H1 (cell line): ENCODE measurements around the gene EPSTI1. TPM values are rescaled to one million over a fixed set of nuclear protein-coding genes. Genes with fewer than 3 reads are reported as not detected.
A peak's percentile ranks its signal among the peaks of the same experiment; 100 is the strongest.

Source experiments
- CTCF ChIA-PET: fragments of 300-600 bp; sonication (Branson Sonifier 250); formaldehyde crosslinking; loops from one replicate; lab custom pipeline; 2021; ENCODE audit not compliant: partially characterized antibody; lab: Charles Lee
- POLR2A ChIA-PET: fragments of 300-600 bp; sonication (Branson Sonifier 250); formaldehyde crosslinking; loops from one replicate; lab custom pipeline; 2021; ENCODE audit warnings: inconsistent platforms; ENCODE audit not compliant: partially characterized antibody; lab: Charles Lee
- DNase-seq, 2 experiments: peaks; one replicate each; pipeline versions ENCODE4 v3.0.0 to v3.0.0-alpha.2; 2010 to 2022; ENCODE audit warnings: low spot score in 2 of 2, low read depth in 1 of 2, mixed read lengths in 1 of 2
- FAIRE-seq: peaks from 2 replicates; lab custom pipeline; 2011; peaks lifted over from hg19 to GRCh38; lab: Jason Lieb, UNC
- H2AFZ ChIP-seq: 2 replicates; pipeline ENCODE4 v1.8.1; 2012; ENCODE audit warnings: low read length, inconsistent platforms
- H2AK5ac ChIP-seq: 2 replicates; pipeline ENCODE4 v1.6.1; 2013; ENCODE audit warnings: low read depth, low read length
- H2BK120ac ChIP-seq: replicated peaks from 2 replicates; pipeline ENCODE3; 2013; ENCODE audit warnings: low read depth, low read length, inconsistent platforms
- H2BK12ac ChIP-seq: 2 replicates; pipeline ENCODE4 v1.6.1; 2013; ENCODE audit warnings: low read depth, low read length
- H2BK15ac ChIP-seq: 2 replicates; pipeline ENCODE4 v1.6.1; 2013; ENCODE audit warnings: low read length
- H2BK20ac ChIP-seq: 2 replicates; pipeline ENCODE4 v1.6.1; 2013; ENCODE audit warnings: low read length
- H2BK5ac ChIP-seq: 2 replicates; pipeline ENCODE4 v1.6.1; 2013; ENCODE audit warnings: low read depth, low read length
- H3K14ac ChIP-seq: 2 replicates; pipeline ENCODE4 v1.6.1; 2013; ENCODE audit warnings: inconsistent platforms; ENCODE audit not compliant: insufficient read length
- H3K18ac ChIP-seq: 2 replicates; pipeline ENCODE4 v1.6.1; 2013; ENCODE audit warnings: low read length; ENCODE audit errors: extremely low read depth
- H3K23ac ChIP-seq: 2 replicates; pipeline ENCODE4 v1.6.1; 2013; ENCODE audit warnings: inconsistent platforms; ENCODE audit not compliant: insufficient read length
- H3K23me2 ChIP-seq: 2 replicates; pipeline ENCODE4 v1.6.1; 2013; ENCODE audit warnings: low read depth, low read length
- H3K27ac ChIP-seq: 2 replicates; pipeline ENCODE4 v1.6.1; 2011; ENCODE audit warnings: low read depth, low read length, inconsistent platforms
- H3K27me3 ChIP-seq, 4 experiments: replicated peaks in 1 of 4; 1 replicate in 1 of 4; 2 replicates in 3 of 4; pipeline versions ENCODE4 v1.6.1 to v1.8.1; 2011 to 2013; ENCODE audit warnings: low read length in 3 of 4, mild to moderate bottlenecking in 3 of 4, inconsistent platforms in 2 of 4, mixed read lengths in 2 of 4, moderate library complexity in 1 of 4; ENCODE audit not compliant: control insufficient read depth in 3 of 4, insufficient read depth in 3 of 4; ENCODE audit errors: extremely low read depth in 1 of 4
- H3K36me3 ChIP-seq, 4 experiments: 2 replicates each; pipeline versions ENCODE4 v1.6.1 to v1.8.1; 2011 to 2013; ENCODE audit warnings: mild to moderate bottlenecking in 4 of 4, low read length in 3 of 4, moderate library complexity in 2 of 4, control low read depth in 1 of 4, inconsistent platforms in 1 of 4; ENCODE audit not compliant: insufficient read depth in 4 of 4, control insufficient read depth in 2 of 4
- H3K4ac ChIP-seq: replicated peaks from 2 replicates; pipeline ENCODE3; 2013; ENCODE audit warnings: low read length, low read depth, mixed read lengths, inconsistent platforms; ENCODE audit not compliant: insufficient read length
- H3K4me1 ChIP-seq, 4 experiments: replicated peaks in 1 of 4; 1 replicate in 1 of 4; 2 replicates in 3 of 4; pipeline versions ENCODE4 v1.6.1 to v1.8.1; 2011 to 2013; ENCODE audit warnings: low read length in 3 of 4, inconsistent platforms in 2 of 4, mixed read lengths in 1 of 4; ENCODE audit not compliant: insufficient read depth in 4 of 4, control insufficient read depth in 3 of 4
- H3K4me2 ChIP-seq, 2 experiments: 2 replicates each; pipeline versions ENCODE4 v1.6.1 to v1.8.1; 2011 to 2013; ENCODE audit warnings: low read depth in 2 of 2, low read length in 2 of 2, control low read depth in 1 of 2, inconsistent platforms in 1 of 2, mild to moderate bottlenecking in 1 of 2; ENCODE audit not compliant: insufficient read depth in 1 of 2
- H3K4me3 ChIP-seq, 4 experiments: fragments of 200-600, 300-600 bp in 1 of 4; sonication (generic), shearing (Covaris generic), sonication (Bioruptor Twin) in 1 of 4; 2 replicates each; pipeline versions ENCODE4 v1.5.1 to v1.8.1; 2011 to 2016; ENCODE audit warnings: low read length in 4 of 4, low read depth in 3 of 4, control low read depth in 2 of 4, inconsistent platforms in 2 of 4, mild to moderate bottlenecking in 2 of 4, mixed read lengths in 1 of 4, moderate library complexity in 1 of 4; ENCODE audit not compliant: insufficient read depth in 2 of 4; ENCODE audit errors: extremely low read depth in 1 of 4
- H3K56ac ChIP-seq: replicated peaks from 2 replicates; pipeline ENCODE3; 2013; ENCODE audit warnings: low read depth, mild to moderate bottlenecking, mixed read lengths, low read length, inconsistent platforms; ENCODE audit not compliant: insufficient read length
- H3K79me1 ChIP-seq: 2 replicates; pipeline ENCODE4 v1.6.1; 2013; ENCODE audit warnings: low read depth, low read length, control low read depth
- H3K79me2 ChIP-seq, 2 experiments: 2 replicates each; pipeline versions ENCODE4 v1.6.1 to v1.8.1; 2012 to 2013; ENCODE audit warnings: low read length in 2 of 2, mild to moderate bottlenecking in 2 of 2, inconsistent platforms in 1 of 2; ENCODE audit not compliant: insufficient read depth in 2 of 2, control insufficient read depth in 1 of 2
- H3K9ac ChIP-seq, 4 experiments: replicated peaks in 1 of 4; 1 replicate in 1 of 4; 2 replicates in 3 of 4; pipeline versions ENCODE4 v1.6.1 to v1.8.1; 2011 to 2013; ENCODE audit warnings: low read depth in 3 of 4, low read length in 3 of 4, control low read depth in 2 of 4, mild to moderate bottlenecking in 2 of 4, moderate library complexity in 2 of 4, inconsistent platforms in 1 of 4; ENCODE audit errors: extremely low read depth in 1 of 4
- H3K9me3 ChIP-seq, 2 experiments: 2 replicates each; pipeline versions ENCODE4 v1.6.1 to v1.8.1; 2012 to 2013; ENCODE audit warnings: mild to moderate bottlenecking in 2 of 2, moderate library complexity in 2 of 2, control low read depth in 1 of 2, inconsistent platforms in 1 of 2, low read depth in 1 of 2, low read length in 1 of 2, mixed read lengths in 1 of 2; ENCODE audit not compliant: insufficient read depth in 2 of 2
- H4K20me1 ChIP-seq, 2 experiments: replicated peaks in 1 of 2; 2 replicates each; pipeline versions ENCODE3 to v1.8.1; 2011 to 2013; ENCODE audit warnings: inconsistent platforms in 2 of 2, low read length in 2 of 2, mild to moderate bottlenecking in 1 of 2; ENCODE audit not compliant: insufficient read depth in 2 of 2, control insufficient read depth in 1 of 2
- H4K5ac ChIP-seq: 2 replicates; pipeline ENCODE4 v1.6.1; 2013; ENCODE audit warnings: low read length, low read depth, mixed read lengths, inconsistent platforms; ENCODE audit not compliant: insufficient read length
- H4K8ac ChIP-seq: 2 replicates; pipeline ENCODE4 v1.8.0; 2013; ENCODE audit warnings: mild to moderate bottlenecking, moderate library complexity, low read length, inconsistent platforms; ENCODE audit not compliant: insufficient read depth; ENCODE audit errors: extremely low read depth
- H4K91ac ChIP-seq: replicated peaks from 2 replicates; pipeline ENCODE3; 2013; ENCODE audit warnings: low read length, mixed read lengths, inconsistent platforms; ENCODE audit not compliant: insufficient read length
- CBX8 ChIP-seq: fragments of 300-800, 300-1000 bp; sonication (generic); IDR thresholded peaks from 2 replicates; pipeline ENCODE4 v1.7.1; 2016; ENCODE audit warnings: low read depth, low read length, borderline replicate concordance
- CEBPB ChIP-seq: IDR thresholded peaks from 2 replicates; pipeline ENCODE4 v1.6.1; 2012; ENCODE audit warnings: low read depth, low read length
- GABPA ChIP-seq: IDR thresholded peaks from 2 replicates; pipeline ENCODE4 v1.6.1; 2011; ENCODE audit warnings: mild to moderate bottlenecking, low read length, moderate library complexity, borderline replicate concordance; ENCODE audit not compliant: insufficient read depth
- KDM4A ChIP-seq: IDR thresholded peaks from one replicate; pipeline ENCODE4 v1.7.1; 2012; ENCODE audit warnings: low read depth, mild to moderate bottlenecking, moderate library complexity, low read length, inconsistent platforms; ENCODE audit not compliant: severe bottlenecking
- PHF8 ChIP-seq: fragments of 200-600 bp; sonication (generic); conservative IDR thresholded peaks from 2 replicates; pipeline ENCODE4 v1.7.1; 2012; ENCODE audit warnings: low read depth, mild to moderate bottlenecking, inconsistent platforms, low read length, moderate library complexity
- RAD21 ChIP-seq, 2 experiments: IDR thresholded peaks in 1 of 2; conservative IDR thresholded peaks in 1 of 2; 2 replicates each; pipeline ENCODE4 v1.6.1; 2011; ENCODE audit warnings: low read depth in 2 of 2, low read length in 2 of 2, improper control_type of control experiment in 1 of 2, inconsistent platforms in 1 of 2, mild to moderate bottlenecking in 1 of 2, moderate library complexity in 1 of 2
- RBBP5 ChIP-seq: IDR thresholded peaks from 2 replicates; pipeline ENCODE4 v1.7.1; 2012; ENCODE audit warnings: low read depth, mild to moderate bottlenecking, inconsistent platforms, low read length, moderate library complexity, borderline replicate concordance
- SIRT6 ChIP-seq: IDR thresholded peaks from one replicate; pipeline ENCODE4 v1.7.1; 2012; ENCODE audit warnings: low read length, inconsistent platforms
- SP1 ChIP-seq: IDR thresholded peaks from 2 replicates; pipeline ENCODE4 v1.6.1; 2011; ENCODE audit warnings: low read depth, low read length
- SP2 ChIP-seq: IDR thresholded peaks from 2 replicates; pipeline ENCODE4 v1.6.1; 2012; ENCODE audit warnings: mild to moderate bottlenecking, low read length, inconsistent platforms
- SP4 ChIP-seq: IDR thresholded peaks from 2 replicates; pipeline ENCODE4 v1.6.1; 2012; ENCODE audit warnings: low read length, inconsistent platforms
- SUZ12 ChIP-seq: fragments of 200-600 bp; sonication (generic); IDR thresholded peaks from 2 replicates; pipeline ENCODE4 v1.6.1; 2012; ENCODE audit warnings: mild to moderate bottlenecking, inconsistent platforms, low read length, moderate library complexity, mixed read lengths
- TBP ChIP-seq: IDR thresholded peaks from 2 replicates; pipeline ENCODE4 v1.6.1; 2011; ENCODE audit warnings: low read depth, low read length, improper control_type of control experiment
- WGBS, 2 experiments: shearing (Covaris generic) in 1 of 2; methylation state at CpG; one replicate each; pipeline versions ENCODE4 v1.1.6 to v1.1.7; 2013 to 2015; ENCODE audit warnings: low lambda C conversion rate in 2 of 2, mixed read lengths in 2 of 2, inconsistent platforms in 1 of 2, low coverage in 1 of 2, missing lambda C conversion rate in 1 of 2; ENCODE audit not compliant: insufficient replicate concordance in 2 of 2, insufficient coverage in 1 of 2, insufficient read length in 1 of 2; ENCODE audit errors: extremely low coverage in 1 of 2, missing lambda C conversion rate in 1 of 2; 5-methylcytosine and 5-hydroxymethylcytosine counted together
- polyA plus RNA-seq, 7 experiments: library from polyadenylated mRNA; depleted of rRNA in 3 of 7; stranded (reverse) in 5 of 7; unstranded in 2 of 7; fragments of >200 nt in 5 of 7; fragments of 200-250 nt in 2 of 7; gene quantifications; 1 replicate in 5 of 7; 2 replicates in 1 of 7; 4 replicates in 1 of 7; pipeline versions ENCODE4 v1.2.1 to v1.2.3, GENCODE V29; 2011 to 2013; ENCODE audit warnings: missing spikeins in 2 of 7, mixed read lengths in 2 of 7
- total RNA-seq: library from RNA; stranded (reverse); fragmentation: NEBNext Ultra II Directional; extraction: Animal tissue kit (Norgen Biotek cat#: 25700); gene quantifications from 2 replicates; pipeline ENCODE4 v1.2.1, GENCODE V29; 2021

The EPSTI1 gene
- total and polyA plus RNA-seq, 2 of the 8 experiments (the other 6 are each of a cell fraction or from before 2014, with no cell fraction given) = 0.23 to 0.37 TPM

DNA sequence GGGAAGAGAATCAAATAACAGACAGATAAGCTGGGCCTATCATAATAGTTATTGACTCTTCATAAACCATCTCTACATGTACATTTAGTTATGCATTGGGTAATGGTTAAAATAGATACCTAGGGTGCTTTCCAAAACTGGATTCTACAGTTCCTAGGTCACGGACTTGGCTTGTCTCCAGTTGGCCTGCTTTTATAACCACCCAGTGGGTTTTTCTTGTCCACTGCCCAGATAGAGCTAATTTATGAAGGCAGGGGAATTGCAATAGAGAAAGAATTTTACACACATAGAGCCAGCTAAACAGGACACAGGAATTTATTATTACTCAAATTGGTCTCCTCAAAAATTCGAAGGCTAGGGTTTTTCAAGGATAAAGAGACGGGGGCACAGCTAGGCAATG lies 113.3 kb downstream of the EPSTI1 start:
- Histone ChIP-seq H4K91ac (no peak overlapping the region), H3K9ac (no peak overlapping the region), H3K9me3 (no peaks in the 10 kb centered on the region; a peak in 1 of 4 replicates), H3K4me2 (no peak overlapping the region), H3K18ac (no peak overlapping the region), H3K36me3 (no peaks in the 10 kb centered on the region), H3K14ac (no peak overlapping the region), H3K23ac (no peak overlapping the region), H3K27me3 (no peaks in the 10 kb centered on the region; a peak in 1 of 7 replicates), H3K56ac (no peak overlapping the region), H4K8ac (no peak overlapping the region), H3K27ac (no peak overlapping the region), H2BK12ac (no peak overlapping the region), H2BK120ac (no peak overlapping the region), H4K5ac (no peak overlapping the region), H2BK15ac (no peak overlapping the region), H3K79me2 (peaks cover 0 to 5% of the 10 kb centered on the region in 2 experiments; a peak in 2 of 4 replicates), H3K4me3 (no peak overlapping the region), H2BK20ac (0 out of 2 replicates have a peak overlapping the region, but pooled peaks have one; percentile 73), H4K20me1 (no peaks in the 10 kb centered on the region), H2AFZ (no peak overlapping the region), H3K23me2 (peaks cover 4% of the 10 kb centered on the region), H3K79me1 (no peaks in the 10 kb centered on the region), H2AK5ac (no peak overlapping the region), H3K4me1 (peaks cover 3 to 16% (median 9%) of the 10 kb centered on the region in 4 experiments; a peak in 4 of 7 replicates), H3K4ac (no peak overlapping the region), H2BK5ac (no peak overlapping the region)
- WGBS, 2 experiments = 85% methylated on average over 3 of the region's 3 CpGs; no CpG with 5 or more reads in 1 of the 2 experiments
- FAIRE-seq (no peak), DNase-seq (no peak)
- ChIA-PET POLR2A (interaction anchor here (0.8 to 10.6 kb wide), 3 partner anchors 15 to 30 kb away, joined by 3 to 142 read pairs (median 3); no protein-coding TSS in a partner anchor), CTCF (interaction anchor here (2.1 kb wide), 1 partner anchor 90 kb away, joined by 17 read pairs; no protein-coding TSS in a partner anchor)
- TF ChIP-seq SP2 (no peak), SUZ12 (no peak), GABPA (no peak), KDM4A (no peak), PHF8 (no peak), TBP (no peak), RBBP5 (no peak), SIRT6 (no peak), SP4 (no peak), CEBPB (no peak), SP1 (no peak), RAD21 (IDR thresholded peaks at IDR 0.05 in 1 of 2, conservative IDR thresholded peaks at IDR 0.05 in 1 of 2; ENCODE audit: low read depth in 2 of 2, low read length in 2 of 2) (no peak), CBX8 (no peak)
